ENCODE results near the gene CCDC91.

Gene CCDC91

DNA sequence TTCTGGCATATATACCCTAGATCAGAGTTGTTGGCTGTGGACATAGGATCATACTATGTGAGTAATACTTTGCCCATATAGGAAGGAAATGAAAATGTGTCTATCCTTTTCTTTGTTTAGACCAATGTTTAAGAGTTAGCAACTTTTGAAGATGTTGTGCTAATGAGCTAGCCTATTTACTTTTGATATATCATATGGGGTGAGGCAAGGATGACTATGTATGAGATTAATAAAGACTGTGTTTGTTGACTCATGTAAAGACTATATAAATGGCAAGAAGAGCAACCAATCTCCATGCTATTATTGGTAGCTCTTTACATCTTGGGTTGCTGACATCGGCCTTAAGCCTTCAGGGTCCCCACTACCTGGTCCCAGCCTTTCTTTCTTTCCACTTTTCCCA, 289.4 kb downstream of the CCDC91 start:
- no peak for TF ChIP-seq SP1 (IDR thresholded peaks at IDR 0.05)
- no peak for TF ChIP-seq FOXK2 (IDR thresholded peaks at IDR 0.05)
- no peak for TF ChIP-seq CTBP1 (IDR thresholded peaks at IDR 0.05; ENCODE audit: borderline replicate concordance)
- TF ChIP-seq ARNT (IDR thresholded peaks at IDR 0.05), result no peak
- TF ChIP-seq ZNF384 (IDR thresholded peaks at IDR 0.05), result no peak
- TF ChIP-seq LEF1 (IDR thresholded peaks at IDR 0.05; ENCODE audit: borderline replicate concordance), result no peak
- no peak for TF ChIP-seq L3MBTL2 (conservative IDR thresholded peaks at IDR 0.05)
- no peak for TF ChIP-seq NFRKB (IDR thresholded peaks at IDR 0.05)
- TF ChIP-seq HDGF (IDR thresholded peaks at IDR 0.05; ENCODE audit: borderline replicate concordance), result no peak
- no peak for TF ChIP-seq BHLHE40 (IDR thresholded peaks at IDR 0.05; ENCODE audit: borderline replicate concordance)
- no peak for TF ChIP-seq SUZ12 (IDR thresholded peaks at IDR 0.05)
- no peak for TF ChIP-seq FOXA1 (IDR thresholded peaks at IDR 0.05)
- TF ChIP-seq FOXM1 (IDR thresholded peaks at IDR 0.05; ENCODE audit: borderline replicate concordance), result no peak
- no peak for TF ChIP-seq TARDBP (IDR thresholded peaks at IDR 0.05)
- no peak for TF ChIP-seq ELF4 (IDR thresholded peaks at IDR 0.05)
- TF ChIP-seq, protein P1, sequence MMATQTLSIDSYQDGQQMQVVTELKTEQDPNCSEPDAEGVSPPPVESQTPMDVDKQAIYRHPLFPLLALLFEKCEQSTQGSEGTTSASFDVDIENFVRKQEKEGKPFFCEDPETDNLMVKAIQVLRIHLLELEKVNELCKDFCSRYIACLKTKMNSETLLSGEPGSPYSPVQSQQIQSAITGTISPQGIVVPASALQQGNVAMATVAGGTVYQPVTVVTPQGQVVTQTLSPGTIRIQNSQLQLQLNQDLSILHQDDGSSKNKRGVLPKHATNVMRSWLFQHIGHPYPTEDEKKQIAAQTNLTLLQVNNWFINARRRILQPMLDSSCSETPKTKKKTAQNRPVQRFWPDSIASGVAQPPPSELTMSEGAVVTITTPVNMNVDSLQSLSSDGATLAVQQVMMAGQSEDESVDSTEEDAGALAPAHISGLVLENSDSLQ (IDR thresholded peaks at IDR 0.05), result no peak
- ChIA-PET POLR2A (no interaction called here), CTCF (no interaction called here)
- DNase-seq (ENCODE audit: extremely low spot score), result no peak

DNA sequence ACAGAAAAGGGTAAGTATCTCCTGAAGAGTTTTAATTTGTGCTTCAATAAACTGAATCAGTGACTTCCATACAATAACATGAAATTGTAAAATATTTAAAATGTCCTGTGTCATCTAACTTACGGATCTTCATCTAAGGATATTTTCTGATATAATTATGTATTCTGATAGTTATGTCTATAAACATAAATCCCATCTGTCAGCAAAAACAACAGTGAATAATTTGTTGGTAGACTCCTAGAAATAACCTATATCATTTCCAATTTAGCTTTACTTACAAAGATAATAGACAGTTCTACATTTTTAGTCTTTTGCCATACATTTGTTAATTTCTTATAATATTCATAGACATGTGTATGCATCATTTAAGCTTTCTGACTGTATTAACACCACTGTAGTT, 293.9 kb downstream of the CCDC91 start:
- TF ChIP-seq BHLHE40 (IDR thresholded peaks at IDR 0.05; ENCODE audit: borderline replicate concordance) (no peak), FOXM1 (IDR thresholded peaks at IDR 0.05; ENCODE audit: borderline replicate concordance) (no peak), NFRKB (IDR thresholded peaks at IDR 0.05) (no peak), FOXA1 (IDR thresholded peaks at IDR 0.05) (no peak), CTBP1 (IDR thresholded peaks at IDR 0.05; ENCODE audit: borderline replicate concordance) (no peak), ELF4 (IDR thresholded peaks at IDR 0.05) (no peak), HDGF (IDR thresholded peaks at IDR 0.05; ENCODE audit: borderline replicate concordance) (no peak), ARNT (IDR thresholded peaks at IDR 0.05) (no peak), FOXK2 (IDR thresholded peaks at IDR 0.05) (no peak), ZNF384 (IDR thresholded peaks at IDR 0.05) (no peak), L3MBTL2 (conservative IDR thresholded peaks at IDR 0.05) (no peak), SP1 (IDR thresholded peaks at IDR 0.05) (no peak), LEF1 (IDR thresholded peaks at IDR 0.05; ENCODE audit: borderline replicate concordance) (no peak), TARDBP (IDR thresholded peaks at IDR 0.05) (no peak), SUZ12 (IDR thresholded peaks at IDR 0.05) (no peak)
- TF ChIP-seq, protein P1 (IDR thresholded peaks at IDR 0.05), result no peak
- CTCF ChIA-PET, result no interaction called here

DNA sequence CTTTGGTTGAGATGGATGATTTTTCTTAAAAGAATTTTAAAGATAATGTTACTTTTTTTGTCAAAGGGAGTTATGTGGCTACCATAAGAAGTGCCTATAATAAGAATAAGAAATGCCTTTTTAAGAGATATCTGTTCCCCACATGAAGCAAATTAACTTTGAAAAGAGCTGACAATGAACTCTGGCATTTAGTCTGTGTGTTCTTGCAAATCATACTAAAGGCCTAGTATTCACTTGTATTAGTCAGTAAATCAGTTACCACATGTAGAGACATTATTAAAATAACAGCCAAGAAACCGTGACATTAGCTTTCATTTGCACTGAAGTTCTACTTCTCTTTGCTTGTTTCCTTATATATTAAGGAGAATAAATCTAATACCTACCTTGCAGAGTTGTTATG, 296.3 kb downstream of the CCDC91 start:
- CTCF ChIA-PET, result no interaction called here

More for the DNA sequence above, 293.9 kb downstream of the CCDC91 start:
- DNase-seq (ENCODE audit: extremely low spot score), result no peak
- POLR2A ChIA-PET, result no interaction called here

DNA sequence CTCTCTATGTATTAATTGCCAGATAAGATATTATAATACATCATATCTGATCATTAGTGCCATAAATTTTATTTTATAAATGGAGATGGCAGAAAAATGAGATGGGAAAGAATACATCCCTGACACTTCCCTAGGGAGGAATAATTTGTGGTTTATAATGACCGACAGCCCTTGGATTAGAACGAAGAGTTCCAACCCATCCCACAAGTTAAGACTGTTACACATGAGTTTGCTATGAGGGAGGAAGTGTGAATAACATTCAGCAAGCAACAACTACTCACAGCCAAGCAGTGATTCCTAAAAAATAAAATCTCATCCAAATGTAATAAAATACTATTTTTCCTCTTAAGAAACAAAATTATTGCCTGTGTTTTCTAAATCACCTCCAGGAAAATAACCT, 299.0 kb downstream of the CCDC91 start:
- no peak for DNase-seq (ENCODE audit: extremely low spot score)
- CTCF ChIA-PET, result no interaction called here
- POLR2A ChIA-PET, result no interaction called here
- no peak for TF ChIP-seq NFRKB (IDR thresholded peaks at IDR 0.05)
- no peak for TF ChIP-seq ARNT (IDR thresholded peaks at IDR 0.05)
- TF ChIP-seq LEF1 (IDR thresholded peaks at IDR 0.05; ENCODE audit: borderline replicate concordance), result no peak
- TF ChIP-seq CTBP1 (IDR thresholded peaks at IDR 0.05; ENCODE audit: borderline replicate concordance), result no peak
- TF ChIP-seq SP1 (IDR thresholded peaks at IDR 0.05), result no peak
- TF ChIP-seq BHLHE40 (IDR thresholded peaks at IDR 0.05; ENCODE audit: borderline replicate concordance), result no peak
- no peak for TF ChIP-seq ELF4 (IDR thresholded peaks at IDR 0.05)
- no peak for TF ChIP-seq SUZ12 (IDR thresholded peaks at IDR 0.05)
- TF ChIP-seq HDGF (IDR thresholded peaks at IDR 0.05; ENCODE audit: borderline replicate concordance), result no peak
- TF ChIP-seq ZNF384 (IDR thresholded peaks at IDR 0.05), result no peak
- TF ChIP-seq, protein P1 (IDR thresholded peaks at IDR 0.05), result no peak

More for the DNA sequence above, 296.3 kb downstream of the CCDC91 start:
- DNase-seq (ENCODE audit: extremely low spot score), result no peak
- POLR2A ChIA-PET, result no interaction called here
- TF ChIP-seq ELF4 (IDR thresholded peaks at IDR 0.05) (no peak), SUZ12 (IDR thresholded peaks at IDR 0.05) (no peak), FOXA1 (IDR thresholded peaks at IDR 0.05) (no peak), NFRKB (IDR thresholded peaks at IDR 0.05) (no peak), SP1 (IDR thresholded peaks at IDR 0.05) (no peak), L3MBTL2 (conservative IDR thresholded peaks at IDR 0.05) (no peak), CTBP1 (IDR thresholded peaks at IDR 0.05; ENCODE audit: borderline replicate concordance) (no peak), TARDBP (IDR thresholded peaks at IDR 0.05) (no peak), LEF1 (IDR thresholded peaks at IDR 0.05; ENCODE audit: borderline replicate concordance) (no peak), ZNF384 (IDR thresholded peaks at IDR 0.05) (no peak), BHLHE40 (IDR thresholded peaks at IDR 0.05; ENCODE audit: borderline replicate concordance) (no peak), HDGF (IDR thresholded peaks at IDR 0.05; ENCODE audit: borderline replicate concordance) (no peak), ARNT (IDR thresholded peaks at IDR 0.05) (no peak), FOXK2 (IDR thresholded peaks at IDR 0.05) (no peak), FOXM1 (IDR thresholded peaks at IDR 0.05; ENCODE audit: borderline replicate concordance) (no peak)
- TF ChIP-seq, protein P1 (IDR thresholded peaks at IDR 0.05), result no peak

DNA sequence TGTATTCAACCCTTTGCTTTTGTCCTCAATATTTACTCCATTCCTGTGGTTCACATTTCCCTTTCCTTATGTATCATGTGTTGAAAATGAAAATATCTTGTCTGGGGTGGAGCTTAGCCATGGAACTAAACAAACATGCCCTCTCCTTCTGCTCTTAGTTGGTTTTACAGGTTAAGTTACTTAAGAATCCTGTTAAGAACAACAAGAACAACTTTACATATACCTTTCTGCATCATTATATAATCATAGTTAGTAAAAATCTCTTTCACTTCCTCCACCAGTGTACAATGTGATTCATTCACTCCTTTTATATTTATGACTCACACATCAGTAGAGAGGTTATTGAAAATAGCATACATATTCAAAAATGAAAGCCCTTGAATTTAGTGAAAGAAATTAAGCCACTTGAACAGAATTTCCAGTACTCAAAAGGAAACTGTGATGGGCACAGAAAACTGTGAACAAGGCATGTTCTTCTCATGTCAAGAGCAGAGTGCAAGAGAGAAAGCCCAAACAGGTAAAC, 307.7 kb downstream of the CCDC91 start:
- ChIA-PET CTCF (no interaction called here), POLR2A (no interaction called here)
- no peak for DNase-seq (ENCODE audit: extremely low spot score)
- TF ChIP-seq SP1 (IDR thresholded peaks at IDR 0.05) (no peak), HDGF (IDR thresholded peaks at IDR 0.05; ENCODE audit: borderline replicate concordance) (no peak), LEF1 (IDR thresholded peaks at IDR 0.05; ENCODE audit: borderline replicate concordance) (no peak), FOXA1 (IDR thresholded peaks at IDR 0.05) (no peak), TARDBP (IDR thresholded peaks at IDR 0.05) (no peak), FOXK2 (IDR thresholded peaks at IDR 0.05) (no peak)
- TF ChIP-seq, protein P1 (IDR thresholded peaks at IDR 0.05), result no peak
